H9 (cell line): ENCODE data around the gene SCYGR4. TPM values are rescaled to one million over a fixed set of nuclear protein-coding genes. Genes with fewer than 3 reads are reported as not detected.

ENCODE experiments used
- DNase-seq: peaks from one replicate; pipeline ENCODE4 v3.0.0-alpha.2; 2017
- H2AFZ ChIP-seq: one replicate; pipeline ENCODE4 v1.6.1; 2013; ENCODE audit warnings: mild to moderate bottlenecking, low read length, control low read depth, moderate library complexity
- H2AK5ac ChIP-seq: 2 replicates; pipeline ENCODE4 v1.6.1; 2013; ENCODE audit warnings: low read length, control low read depth, mixed read lengths; ENCODE audit not compliant: insufficient read length
- H2BK120ac ChIP-seq: one replicate; pipeline ENCODE4 v1.6.1; 2013; ENCODE audit warnings: low read depth, mild to moderate bottlenecking, low read length, control low read depth, inconsistent platforms; ENCODE audit not compliant: poor library complexity, severe bottlenecking
- H2BK12ac ChIP-seq: 2 replicates; pipeline ENCODE4 v1.6.1; 2013; ENCODE audit warnings: low read length, control low read depth, mixed read lengths, low read depth; ENCODE audit not compliant: insufficient read length
- H2BK15ac ChIP-seq: 2 replicates; pipeline ENCODE4 v1.6.1; 2013; ENCODE audit warnings: low read depth, low read length, control low read depth
- H2BK20ac ChIP-seq: one replicate; pipeline ENCODE4 v1.6.1; 2013; ENCODE audit warnings: low read depth, mild to moderate bottlenecking, low read length, control low read depth, inconsistent platforms; ENCODE audit not compliant: poor library complexity, severe bottlenecking
- H2BK5ac ChIP-seq: 2 replicates; pipeline ENCODE4 v1.6.1; 2013; ENCODE audit warnings: low read length, control low read depth, mixed read lengths; ENCODE audit not compliant: insufficient read length
- H3K14ac ChIP-seq: 2 replicates; pipeline ENCODE4 v1.6.1; 2013; ENCODE audit warnings: low read length, control low read depth; ENCODE audit not compliant: insufficient read depth
- H3K18ac ChIP-seq: 2 replicates; pipeline ENCODE4 v1.6.1; 2013; ENCODE audit warnings: low read depth, mild to moderate bottlenecking, mixed read lengths, low read length, control low read depth; ENCODE audit not compliant: insufficient read length
- H3K23ac ChIP-seq: 2 replicates; pipeline ENCODE4 v1.6.1; 2013; ENCODE audit warnings: low read length, control low read depth, mixed read lengths, low read depth; ENCODE audit not compliant: insufficient read length
- H3K23me2 ChIP-seq: 2 replicates; pipeline ENCODE4 v1.6.1; 2013; ENCODE audit warnings: low read depth, mild to moderate bottlenecking, mixed read lengths, low read length, control low read depth; ENCODE audit not compliant: insufficient read length, poor library complexity, severe bottlenecking
- H3K27ac ChIP-seq: 2 replicates; pipeline ENCODE4 v1.5.1; 2013; ENCODE audit warnings: low read length, control low read depth, mixed read lengths, low read depth; ENCODE audit not compliant: insufficient read length
- H3K27me3 ChIP-seq: 2 replicates; pipeline ENCODE4 v1.6.1; 2013; ENCODE audit warnings: low read length, control low read depth, inconsistent platforms; ENCODE audit not compliant: insufficient read depth
- H3K4ac ChIP-seq: 2 replicates; pipeline ENCODE4 v1.6.1; 2013; ENCODE audit warnings: low read depth, mild to moderate bottlenecking, control low read depth, inconsistent platforms, low read length, moderate library complexity
- H3K4me1 ChIP-seq: 2 replicates; pipeline ENCODE4 v1.6.1; 2013; ENCODE audit warnings: low read length, control low read depth, inconsistent platforms; ENCODE audit not compliant: insufficient read depth
- H3K4me2 ChIP-seq: 2 replicates; pipeline ENCODE4 v1.6.1; 2013; ENCODE audit warnings: low read length, control low read depth, mixed read lengths; ENCODE audit not compliant: insufficient read length, insufficient read depth
- H3K56ac ChIP-seq: 2 replicates; pipeline ENCODE4 v1.6.1; 2013; ENCODE audit warnings: low read depth, mild to moderate bottlenecking, mixed read lengths, low read length, control low read depth; ENCODE audit not compliant: insufficient read length
- H3K79me1 ChIP-seq: 2 replicates; pipeline ENCODE4 v1.6.1; 2013; ENCODE audit warnings: low read depth, mild to moderate bottlenecking, moderate library complexity, low read length, control low read depth, inconsistent platforms; ENCODE audit not compliant: insufficient read depth, poor library complexity, severe bottlenecking
- H3K79me2 ChIP-seq: 2 replicates; pipeline ENCODE4 v1.6.1; 2013; ENCODE audit warnings: low read length, control low read depth, inconsistent platforms; ENCODE audit not compliant: insufficient read depth
- H3K9ac ChIP-seq: 2 replicates; pipeline ENCODE4 v1.6.1; 2013; ENCODE audit warnings: low read length, control low read depth, mixed read lengths; ENCODE audit not compliant: insufficient read length; ENCODE audit errors: extremely low read depth
- H3K9me3 ChIP-seq: one replicate; pipeline ENCODE4 v1.6.1; 2013; ENCODE audit warnings: low read depth, low read length, inconsistent platforms; ENCODE audit not compliant: control insufficient read depth
- H3T11ph ChIP-seq: one replicate; pipeline ENCODE4 v1.6.1; 2013; ENCODE audit warnings: mild to moderate bottlenecking, low read length, control low read depth, inconsistent platforms
- H4K20me1 ChIP-seq: one replicate; pipeline ENCODE4 v1.6.1; 2013; ENCODE audit not compliant: control insufficient read depth, insufficient read length, insufficient read depth
- H4K5ac ChIP-seq: 2 replicates; pipeline ENCODE4 v1.6.1; 2013; ENCODE audit warnings: low read depth, mild to moderate bottlenecking, mixed read lengths, low read length, control low read depth; ENCODE audit not compliant: insufficient read length
- H4K8ac ChIP-seq: replicated peaks from 2 replicates; pipeline ENCODE4 v1.6.1; 2013; ENCODE audit warnings: low read length, control low read depth, mixed read lengths, low read depth; ENCODE audit not compliant: insufficient read length
- H4K91ac ChIP-seq: 2 replicates; pipeline ENCODE4 v1.6.1; 2013; ENCODE audit warnings: low read depth, mild to moderate bottlenecking, moderate library complexity, mixed read lengths, low read length, control low read depth; ENCODE audit not compliant: insufficient read length
- H3K27ac Mint-ChIP-seq, 3 experiments: 2 replicates in 2 of 3; 3 replicates in 1 of 3; pipeline ENCODE4 v1.8.0; 2020 to 2021; ENCODE audit warnings: mixed read lengths in 3 of 3, mild to moderate bottlenecking in 1 of 3, moderate library complexity in 1 of 3
- H3K27me3 Mint-ChIP-seq: 2 replicates; pipeline ENCODE4 v1.8.0; 2021; ENCODE audit warnings: low read depth, mild to moderate bottlenecking, moderate library complexity, mixed read lengths
- H3K36me3 Mint-ChIP-seq, 3 experiments: 2 replicates in 2 of 3; 3 replicates in 1 of 3; pipeline ENCODE4 v1.8.0; 2020 to 2021; ENCODE audit warnings: low read depth in 3 of 3, mixed read lengths in 3 of 3; ENCODE audit not compliant: insufficient read depth in 1 of 3
- H3K4me1 Mint-ChIP-seq, 2 experiments: 2 replicates each; pipeline ENCODE4 v1.8.0; 2020; ENCODE audit warnings: mixed read lengths in 2 of 2
- H3K4me3 Mint-ChIP-seq, 2 experiments: 2 replicates in 1 of 2; 3 replicates in 1 of 2; pipeline ENCODE4 v1.8.0; 2020 to 2021; ENCODE audit warnings: mild to moderate bottlenecking in 2 of 2, mixed read lengths in 2 of 2, moderate library complexity in 1 of 2
- H3K9me3 Mint-ChIP-seq, 2 experiments: 2 replicates in 1 of 2; 3 replicates in 1 of 2; pipeline ENCODE4 v1.8.0; 2020; ENCODE audit warnings: mild to moderate bottlenecking in 2 of 2, mixed read lengths in 2 of 2, moderate library complexity in 1 of 2
- CTCF ChIP-seq: fragments of 200-600 bp; sonication (generic); conservative IDR thresholded peaks from 3 replicates; pipeline ENCODE4 v1.8.0; 2021; ENCODE audit warnings: antibody characterized with exemption, mild to moderate bottlenecking
- WGBS: extraction: QIAGEN DNeasy Blood & Tissue Kit; methylation state at CpG from one replicate; pipeline ENCODE4 v1.1.7; 2013; ENCODE audit warnings: missing lambda C conversion rate, low lambda C conversion rate, mixed read lengths; ENCODE audit not compliant: insufficient read length; ENCODE audit errors: extremely low coverage; 5-methylcytosine and 5-hydroxymethylcytosine counted together
- total RNA-seq: library from RNA; stranded (reverse); gene quantifications from 2 replicates; pipeline ENCODE4 v1.2.1, GENCODE V29; 2021

Gene SCYGR4
- total RNA-seq, 1 experiment from 2014 or later = not detected

DNA sequence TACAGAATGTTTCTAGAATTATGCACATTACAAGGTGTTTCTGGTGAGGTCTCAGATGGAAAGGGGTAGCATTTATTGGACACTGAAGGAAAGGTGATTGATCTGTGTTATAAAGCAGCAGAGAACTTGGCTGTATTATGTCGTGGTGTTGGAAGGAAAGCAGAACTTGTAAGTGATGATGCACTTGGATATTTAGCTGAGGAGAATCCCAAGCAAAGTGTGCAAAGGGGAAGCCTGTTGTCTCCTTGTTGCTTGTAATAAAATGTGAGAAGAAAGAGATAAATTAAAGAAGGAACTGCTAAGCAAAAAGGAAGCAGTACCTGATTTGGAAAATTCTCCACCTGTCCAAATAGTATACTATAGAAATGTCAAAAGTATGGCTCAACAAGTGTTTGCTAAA is 37.1 kb downstream of the SCYGR4 start:
- Histone ChIP-seq H3K18ac (no peak overlapping the region), H3K56ac (no peak overlapping the region), H2BK20ac (no peak overlapping the region), H2BK120ac (no peak overlapping the region), H3K79me1 (no peaks in the 10 kb centered on the region), H3K9ac (no peak overlapping the region), H3K4ac (no peak overlapping the region), H3K4me2 (no peak overlapping the region), H3K27ac (no peak overlapping the region), H2AFZ (no peak overlapping the region), H3K9me3 (no peaks in the 10 kb centered on the region), H3K4me1 (no peaks in the 10 kb centered on the region), H4K8ac (no peak overlapping the region), H2BK15ac (no peak overlapping the region), H2BK5ac (no peak overlapping the region), H3K27me3 (no peaks in the 10 kb centered on the region), H3K23me2 (no peaks in the 10 kb centered on the region), H4K91ac (no peak overlapping the region), H4K20me1 (no peaks in the 10 kb centered on the region), H3K79me2 (no peaks in the 10 kb centered on the region), H3K23ac (no peak overlapping the region), H4K5ac (no peak overlapping the region), H3T11ph (no peak overlapping the region), H2AK5ac (no peak overlapping the region), H2BK12ac (no peak overlapping the region), H3K14ac (no peak overlapping the region)
- Mint-ChIP-seq H3K36me3 (no peaks in the 10 kb centered on the region), H3K4me1 (no peaks in the 10 kb centered on the region; a peak in 1 of 4 replicates), H3K9me3 (no peaks in the 10 kb centered on the region), H3K27me3 (no peaks in the 10 kb centered on the region), H3K27ac (no peak overlapping the region), H3K4me3 (no peak overlapping the region)
- TF ChIP-seq CTCF = no peak
- no peak for DNase-seq
- no CpG with 5 or more reads among the region's 1 CpG for WGBS
